Upper lobe of left lung (tissue), 4 donors: Measurements from ENCODE around the gene CELSR1.

Experiments
- CTCF ChIP-seq, 6 experiments: fragments of 450-650 bp in 4 of 6; fragments of 200-600 bp in 2 of 6; sonication (generic) in 2 of 6; IDR thresholded peaks; one replicate each; pipeline ENCODE4 v1.5.1; 2016 to 2019; ENCODE audit warnings: antibody characterized with exemption in 6 of 6
- POLR2A ChIP-seq, 4 donors: fragments of 450-650 bp; IDR thresholded peaks; one replicate each; pipeline ENCODE4 v1.5.1; 2016 to 2017; ENCODE audit warnings: antibody characterized with exemption in 4 of 4, mild to moderate bottlenecking in 2 of 4
- POLR2AphosphoS5 ChIP-seq, 2 donors: sonication (generic); formaldehyde crosslinking; IDR thresholded peaks; one replicate each; pipeline ENCODE4 v1.5.1; 2017; ENCODE audit warnings: antibody characterized with exemption in 2 of 2

- TF ChIP-seq CTCF (IDR thresholded peaks at IDR 0.05): no peak
- TF ChIP-seq POLR2A (IDR thresholded peaks at IDR 0.05): no peak
- TF ChIP-seq POLR2AphosphoS5 (IDR thresholded peaks at IDR 0.05): no peak
Observed at GRCh38 chr22:46549971-46550641, 12.7 kb upstream of the CELSR1 start.
